GM19455 (cell line): ENCODE data around the gene PACSIN1.

Source experiments
- ATAC-seq: cut with Tn5 transposase; IDR thresholded peaks from one replicate; pipeline ENCODE4 v1.9.1; 2021; ENCODE audit not compliant: unreplicated experiment

Gene PACSIN1

GRCh38 chr6:34526992-34527728 lies 61.3 kb downstream of the PACSIN1 start:
- peak; percentile 76 for ATAC-seq

GRCh38 chr6:34527751-34528670 lies 62.1 kb downstream of the PACSIN1 start:
- ATAC-seq = no peak

- ATAC-seq = no peak
These were observed 63.3 kb downstream of the PACSIN1 start for GRCh38 chr6:34528996-34529664.

GRCh38 chr6:34529665-34530327 lies 63.9 kb downstream of the PACSIN1 start:
- no peak for ATAC-seq

- no peak for ATAC-seq
These were observed 65.0 kb downstream of the PACSIN1 start for GRCh38 chr6:34530753-34531365.

GRCh38 chr6:34531580-34532201 lies 65.8 kb downstream of the PACSIN1 start:
- no peak for ATAC-seq

GRCh38 chr6:34532230-34532629 lies 66.4 kb downstream of the PACSIN1 start:
- no peak for ATAC-seq

- no peak for ATAC-seq
These were observed 68.3 kb downstream of the PACSIN1 start for GRCh38 chr6:34534146-34534545.

GRCh38 chr6:34534656-34535055 lies 68.8 kb downstream of the PACSIN1 start:
- no peak for ATAC-seq

GRCh38 chr6:34535199-34535598 lies 69.3 kb downstream of the PACSIN1 start:
- no peak for ATAC-seq

- ATAC-seq = no peak
These were observed 69.8 kb downstream of the PACSIN1 start for GRCh38 chr6:34535646-34536045.

- no peak for ATAC-seq
These were observed 70.5 kb downstream of the PACSIN1 start for GRCh38 chr6:34536251-34536958.

- no peak for ATAC-seq
These were observed 71.3 kb downstream of the PACSIN1 start for GRCh38 chr6:34536959-34537848.

- ATAC-seq = no peak
These were observed 72.2 kb downstream of the PACSIN1 start for GRCh38 chr6:34537922-34538550.

GRCh38 chr6:34538581-34538980 lies 72.7 kb downstream of the PACSIN1 start:
- no peak for ATAC-seq

GRCh38 chr6:34539181-34539580 lies 73.3 kb downstream of the PACSIN1 start:
- no peak for ATAC-seq

GRCh38 chr6:34540222-34540621 lies 74.3 kb downstream of the PACSIN1 start:
- no peak for ATAC-seq

- ATAC-seq = no peak
These were observed 75.0 kb downstream of the PACSIN1 start for GRCh38 chr6:34540841-34541240.
